Neural cell (in vitro differentiated cells): ENCODE results near the gene COLEC11. TPM values are rescaled to one million over a fixed set of nuclear protein-coding genes. Genes with fewer than 3 reads are reported as not detected.

ENCODE experiments used
- H2AFZ ChIP-seq: fragments of 200-600, 300-800 bp; sonication (generic), shearing (Covaris generic); 2 replicates; pipeline ENCODE4 v1.6.0; 2014; ENCODE audit warnings: low read depth, mild to moderate bottlenecking, antibody characterized with exemption, low read length, moderate library complexity
- H3F3A ChIP-seq: fragments of 200-600 bp; shearing (Covaris generic); 2 replicates; pipeline ENCODE4 v1.6.1; 2016; ENCODE audit warnings: mild to moderate bottlenecking, moderate library complexity, mixed read lengths, antibody characterized with exemption, low read length; ENCODE audit not compliant: insufficient read depth, poor library complexity, severe bottlenecking
- H3K27ac ChIP-seq: fragments of 200-600, 300-800 bp; sonication (generic), shearing (Covaris generic); 2 replicates; pipeline ENCODE4 v1.5.1; 2014; ENCODE audit warnings: mild to moderate bottlenecking, low read length, moderate library complexity
- H3K27me3 ChIP-seq: fragments of 300-800, 200-600 bp; sonication (generic), shearing (Covaris generic); 2 replicates; pipeline ENCODE4 v1.6.0; 2014; ENCODE audit warnings: mild to moderate bottlenecking, low read depth, low read length, moderate library complexity; ENCODE audit not compliant: insufficient read depth
- H3K36me3 ChIP-seq: fragments of 300-800, 200-600 bp; sonication (generic), shearing (Covaris generic); 2 replicates; pipeline ENCODE4 v1.5.1; 2014; ENCODE audit warnings: mild to moderate bottlenecking, antibody characterized with exemption, low read length, moderate library complexity; ENCODE audit not compliant: insufficient read depth
- H3K4me2 ChIP-seq: fragments of 300-800, 200-600 bp; sonication (generic), shearing (Covaris generic); 2 replicates; pipeline ENCODE4 v1.6.0; 2014; ENCODE audit warnings: mild to moderate bottlenecking, low read length
- H3K4me3 ChIP-seq: fragments of 300-800, 200-600 bp; sonication (generic), shearing (Covaris generic); 2 replicates; pipeline ENCODE4 v1.5.1; 2014; ENCODE audit warnings: mild to moderate bottlenecking, low read length, moderate library complexity
- H3K79me2 ChIP-seq: fragments of 200-600 bp; shearing (Covaris generic); replicated peaks from 2 replicates; pipeline ENCODE4 v1.6.0; 2014; ENCODE audit warnings: mild to moderate bottlenecking, low read length, moderate library complexity; ENCODE audit not compliant: insufficient read depth
- H3K9ac ChIP-seq: fragments of 300-800, 200-600 bp; sonication (generic), shearing (Covaris generic); 2 replicates; pipeline ENCODE4 v1.6.1; 2016; ENCODE audit warnings: mild to moderate bottlenecking, low read length, mixed read lengths
- H3K9me2 ChIP-seq: fragments of 200-600 bp; shearing (Covaris generic); 2 replicates; pipeline ENCODE4 v1.6.1; 2016; ENCODE audit warnings: mild to moderate bottlenecking, low read length, mixed read lengths; ENCODE audit not compliant: insufficient read depth
- H3K9me3 ChIP-seq: fragments of 200-600, 300-800 bp; sonication (generic), shearing (Covaris generic); 2 replicates; pipeline ENCODE4 v1.6.1; 2016; ENCODE audit warnings: mild to moderate bottlenecking, mixed run types, low read length, moderate library complexity, mixed read lengths
- H4K20me1 ChIP-seq: fragments of 200-600 bp; shearing (Covaris generic); 2 replicates; pipeline ENCODE4 v1.6.1; 2016; ENCODE audit warnings: mild to moderate bottlenecking, mixed run types; ENCODE audit not compliant: insufficient read depth
- EP300 ChIP-seq: fragments of 450-650 bp; conservative IDR thresholded peaks from 2 replicates; pipeline ENCODE4 v1.6.1; 2014; ENCODE audit warnings: antibody characterized with exemption, mild to moderate bottlenecking, moderate library complexity; ENCODE audit not compliant: poor library complexity, severe bottlenecking
- EZH2 ChIP-seq: fragments of 200-600, 300-800 bp; shearing (Covaris generic), sonication (generic); IDR thresholded peaks from 2 replicates; pipeline ENCODE4 v1.6.1; 2014; ENCODE audit warnings: antibody characterized with exemption, low read length, borderline replicate concordance, mild to moderate bottlenecking; ENCODE audit not compliant: insufficient read depth, poor library complexity, severe bottlenecking
- MXI1 ChIP-seq: fragments of 450-650 bp; conservative IDR thresholded peaks from 2 replicates; pipeline ENCODE4 v1.6.1; 2014; ENCODE audit warnings: antibody characterized with exemption, mild to moderate bottlenecking; ENCODE audit not compliant: poor library complexity, severe bottlenecking
- POLR2AphosphoS5 ChIP-seq: IDR thresholded peaks from 2 replicates; pipeline ENCODE4 v1.6.1; 2012
- RAD21 ChIP-seq: fragments of 450-650 bp; conservative IDR thresholded peaks from 2 replicates; pipeline ENCODE4 v1.6.1; 2014; ENCODE audit warnings: antibody characterized with exemption, mild to moderate bottlenecking, moderate library complexity
- SMC3 ChIP-seq: fragments of 450-650 bp; conservative IDR thresholded peaks from 2 replicates; pipeline ENCODE4 v1.6.1; 2014; ENCODE audit warnings: antibody characterized with exemption, mild to moderate bottlenecking, moderate library complexity; ENCODE audit not compliant: poor library complexity
- TAF1 ChIP-seq: IDR thresholded peaks from 2 replicates; pipeline ENCODE4 v1.6.1; 2012; ENCODE audit warnings: low read depth
- polyA plus RNA-seq: library from polyadenylated mRNA; depleted of rRNA; stranded (reverse); fragments of >200 nt; gene quantifications from 2 replicates; pipeline ENCODE4 v1.2.3, GENCODE V29; 2014
- TF ChIP-seq, protein P1 (sequence below): IDR thresholded peaks from 2 replicates; pipeline ENCODE4 v1.6.1; 2012; ENCODE audit warnings: borderline replicate concordance
- TF ChIP-seq, protein P2 (sequence below): fragments of 450-650 bp; IDR thresholded peaks from 2 replicates; pipeline ENCODE4 v1.5.1; 2014; ENCODE audit warnings: antibody characterized with exemption, mild to moderate bottlenecking, moderate library complexity; ENCODE audit not compliant: poor library complexity, severe bottlenecking

Gene COLEC11
- polyA plus RNA-seq, 1 donor from 2014 or later: 4.0 TPM

DNA sequence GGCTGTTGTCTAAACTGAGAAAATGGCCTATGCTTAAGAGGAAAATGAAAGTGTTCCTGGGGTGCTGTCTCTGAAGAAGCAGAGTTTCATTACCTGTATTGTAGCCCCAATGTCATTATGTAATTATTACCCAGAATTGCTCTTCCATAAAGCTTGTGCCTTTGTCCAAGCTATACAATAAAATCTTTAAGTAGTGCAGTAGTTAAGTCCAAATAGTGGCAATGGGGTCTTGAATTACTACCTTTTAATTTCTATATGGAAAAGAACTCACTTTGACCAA is 49.3 kb downstream of the COLEC11 start:
- no peaks in the 10 kb centered on the region for H3F3A ChIP-seq
- no peak overlapping the region for H2AFZ ChIP-seq
- no peaks in the 10 kb centered on the region for H3K27me3 ChIP-seq
- no peak overlapping the region for H3K4me3 ChIP-seq
- H3K9me3 ChIP-seq: no peaks in the 10 kb centered on the region
- no peak overlapping the region for H3K27ac ChIP-seq
- no peak for TF ChIP-seq SMC3
- no peak for TF ChIP-seq POLR2AphosphoS5
- no peak for TF ChIP-seq MXI1
- no peak for TF ChIP-seq RAD21
- no peak overlapping the region for H3K4me2 ChIP-seq
- H3K79me2 ChIP-seq: no peaks in the 10 kb centered on the region
- no peaks in the 10 kb centered on the region for H3K36me3 ChIP-seq
- no peaks in the 10 kb centered on the region for H3K9me2 ChIP-seq
- no peaks in the 10 kb centered on the region for H4K20me1 ChIP-seq
- H3K9ac ChIP-seq: no peak overlapping the region

DNA sequence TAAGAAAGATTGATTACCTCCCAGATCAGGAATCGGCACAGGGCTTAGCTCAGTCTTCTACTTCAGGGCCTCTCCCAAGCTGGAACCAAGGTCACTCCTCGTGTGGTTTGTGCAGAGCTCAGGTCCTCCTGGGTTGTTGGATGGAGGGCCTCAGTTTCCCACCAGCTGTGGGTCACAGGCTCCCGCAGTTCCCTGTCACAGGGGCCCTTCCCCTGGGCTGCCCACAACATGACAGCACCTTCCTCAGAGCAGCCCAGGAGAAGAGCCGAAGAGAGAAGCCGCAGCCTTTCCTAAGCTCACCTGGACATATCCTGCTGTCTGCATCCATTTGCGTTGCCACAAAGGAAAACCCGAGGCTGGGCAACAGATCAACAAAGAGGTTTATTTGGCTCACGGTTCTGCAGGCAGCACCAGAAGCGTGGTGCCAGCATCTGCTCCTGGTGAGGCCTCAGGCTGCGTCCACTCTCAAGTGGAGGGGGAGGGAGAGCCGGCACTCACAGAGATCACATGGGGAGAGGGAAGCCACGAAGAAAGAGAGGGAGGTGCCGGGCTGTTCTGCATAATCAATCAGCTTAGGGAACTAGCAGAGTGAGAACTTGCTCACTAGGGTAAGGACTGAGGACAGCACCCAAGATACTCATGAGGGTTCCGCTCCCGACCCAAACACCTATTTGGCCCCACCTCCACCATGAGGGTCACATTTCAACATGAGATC is 50.1 kb downstream of the COLEC11 start:
- Histone ChIP-seq H3F3A (no peaks in the 10 kb centered on the region), H3K4me2 (no peak overlapping the region), H4K20me1 (no peaks in the 10 kb centered on the region), H3K27me3 (no peaks in the 10 kb centered on the region), H3K36me3 (no peaks in the 10 kb centered on the region), H2AFZ (no peak overlapping the region), H3K9me2 (no peaks in the 10 kb centered on the region), H3K79me2 (no peaks in the 10 kb centered on the region), H3K4me3 (no peak overlapping the region), H3K9me3 (no peaks in the 10 kb centered on the region), H3K27ac (no peak overlapping the region), H3K9ac (no peak overlapping the region)
- TF ChIP-seq, protein P1, sequence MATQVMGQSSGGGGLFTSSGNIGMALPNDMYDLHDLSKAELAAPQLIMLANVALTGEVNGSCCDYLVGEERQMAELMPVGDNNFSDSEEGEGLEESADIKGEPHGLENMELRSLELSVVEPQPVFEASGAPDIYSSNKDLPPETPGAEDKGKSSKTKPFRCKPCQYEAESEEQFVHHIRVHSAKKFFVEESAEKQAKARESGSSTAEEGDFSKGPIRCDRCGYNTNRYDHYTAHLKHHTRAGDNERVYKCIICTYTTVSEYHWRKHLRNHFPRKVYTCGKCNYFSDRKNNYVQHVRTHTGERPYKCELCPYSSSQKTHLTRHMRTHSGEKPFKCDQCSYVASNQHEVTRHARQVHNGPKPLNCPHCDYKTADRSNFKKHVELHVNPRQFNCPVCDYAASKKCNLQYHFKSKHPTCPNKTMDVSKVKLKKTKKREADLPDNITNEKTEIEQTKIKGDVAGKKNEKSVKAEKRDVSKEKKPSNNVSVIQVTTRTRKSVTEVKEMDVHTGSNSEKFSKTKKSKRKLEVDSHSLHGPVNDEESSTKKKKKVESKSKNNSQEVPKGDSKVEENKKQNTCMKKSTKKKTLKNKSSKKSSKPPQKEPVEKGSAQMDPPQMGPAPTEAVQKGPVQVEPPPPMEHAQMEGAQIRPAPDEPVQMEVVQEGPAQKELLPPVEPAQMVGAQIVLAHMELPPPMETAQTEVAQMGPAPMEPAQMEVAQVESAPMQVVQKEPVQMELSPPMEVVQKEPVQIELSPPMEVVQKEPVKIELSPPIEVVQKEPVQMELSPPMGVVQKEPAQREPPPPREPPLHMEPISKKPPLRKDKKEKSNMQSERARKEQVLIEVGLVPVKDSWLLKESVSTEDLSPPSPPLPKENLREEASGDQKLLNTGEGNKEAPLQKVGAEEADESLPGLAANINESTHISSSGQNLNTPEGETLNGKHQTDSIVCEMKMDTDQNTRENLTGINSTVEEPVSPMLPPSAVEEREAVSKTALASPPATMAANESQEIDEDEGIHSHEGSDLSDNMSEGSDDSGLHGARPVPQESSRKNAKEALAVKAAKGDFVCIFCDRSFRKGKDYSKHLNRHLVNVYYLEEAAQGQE: no peak
- TF ChIP-seq RAD21 (no peak), TAF1 (no peak), POLR2AphosphoS5 (no peak), EZH2 (no peak), EP300 (no peak), SMC3 (no peak), MXI1 (no peak)
- TF ChIP-seq, protein P2, sequence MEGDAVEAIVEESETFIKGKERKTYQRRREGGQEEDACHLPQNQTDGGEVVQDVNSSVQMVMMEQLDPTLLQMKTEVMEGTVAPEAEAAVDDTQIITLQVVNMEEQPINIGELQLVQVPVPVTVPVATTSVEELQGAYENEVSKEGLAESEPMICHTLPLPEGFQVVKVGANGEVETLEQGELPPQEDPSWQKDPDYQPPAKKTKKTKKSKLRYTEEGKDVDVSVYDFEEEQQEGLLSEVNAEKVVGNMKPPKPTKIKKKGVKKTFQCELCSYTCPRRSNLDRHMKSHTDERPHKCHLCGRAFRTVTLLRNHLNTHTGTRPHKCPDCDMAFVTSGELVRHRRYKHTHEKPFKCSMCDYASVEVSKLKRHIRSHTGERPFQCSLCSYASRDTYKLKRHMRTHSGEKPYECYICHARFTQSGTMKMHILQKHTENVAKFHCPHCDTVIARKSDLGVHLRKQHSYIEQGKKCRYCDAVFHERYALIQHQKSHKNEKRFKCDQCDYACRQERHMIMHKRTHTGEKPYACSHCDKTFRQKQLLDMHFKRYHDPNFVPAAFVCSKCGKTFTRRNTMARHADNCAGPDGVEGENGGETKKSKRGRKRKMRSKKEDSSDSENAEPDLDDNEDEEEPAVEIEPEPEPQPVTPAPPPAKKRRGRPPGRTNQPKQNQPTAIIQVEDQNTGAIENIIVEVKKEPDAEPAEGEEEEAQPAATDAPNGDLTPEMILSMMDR: no peak
